ENCODE results near the gene NTNG1. TPM values are rescaled to one million over a fixed set of nuclear protein-coding genes. Genes with fewer than 3 reads are reported as not detected.

The NTNG1 gene
- total and polyA plus RNA-seq, 2 of the 4 experiments (the other 2 are of a cell fraction): 1.2 to 2.3 TPM

DNA sequence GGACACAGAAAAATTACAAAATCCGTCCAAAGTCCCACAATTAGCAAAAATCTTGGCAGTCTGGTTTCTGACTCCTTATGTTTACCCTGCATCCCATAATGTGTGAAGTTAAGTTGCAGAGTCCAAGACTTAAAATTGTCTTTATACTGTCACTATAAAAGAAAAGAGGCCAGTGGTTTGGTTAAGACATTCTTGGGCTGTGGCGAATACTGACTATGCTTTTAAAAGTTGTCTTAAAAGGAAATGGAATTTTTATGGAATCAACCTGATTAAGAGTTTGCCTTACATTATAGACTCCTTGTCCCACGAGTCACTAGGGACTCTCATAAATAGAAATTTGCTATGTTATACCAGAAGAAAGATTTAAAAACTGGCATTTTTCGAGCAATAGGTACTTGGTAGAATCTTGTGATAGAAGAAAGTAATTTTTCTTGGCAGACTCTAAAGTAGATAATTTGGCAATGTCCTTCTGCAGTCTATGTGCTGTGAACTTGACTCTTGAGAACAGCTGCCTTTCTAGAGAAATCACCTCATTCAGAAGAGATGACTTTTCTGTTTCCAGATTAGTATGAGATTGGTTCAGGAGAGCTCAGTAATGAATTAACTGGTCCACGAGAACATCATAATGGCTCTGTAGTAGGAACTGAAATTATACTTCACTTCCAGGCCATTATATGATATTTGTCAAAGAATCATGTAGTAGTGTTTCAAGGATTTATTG is 31.8 kb downstream of the NTNG1 start:
- Histone ChIP-seq H3K27ac (ENCODE audit: insufficient read depth, low read length) (no peak overlapping the region), H3K4ac (ENCODE audit: low read depth, low read length) (no peak overlapping the region), H3K79me1 (ENCODE audit: low read depth in 1 of 2, low read length in 2 of 2) (no peaks in the 10 kb centered on the region), H3K14ac (replicated peaks; ENCODE audit: low read depth, low read length) (no peak overlapping the region), H3K4me2 (ENCODE audit: low read depth, low read length) (no peak overlapping the region), H2AFZ (replicated peaks; ENCODE audit: low read length, poor library complexity) (no peak overlapping the region), H3K18ac (ENCODE audit: low read depth, low read length) (no peak overlapping the region), H2AK5ac (ENCODE audit: low read depth, low read length) (no peak overlapping the region), H3K9ac (ENCODE audit: low read depth, low read length) (no peak overlapping the region), H2BK15ac (ENCODE audit: low read depth, low read length) (no peak overlapping the region), H4K20me1 (ENCODE audit: insufficient read depth, low read length) (no peaks in the 10 kb centered on the region), H2BK120ac (ENCODE audit: low read depth, low read length) (no peak overlapping the region), H2BK5ac (ENCODE audit: low read depth, low read length, poor library complexity, severe bottlenecking) (no peak overlapping the region), H3K56ac (ENCODE audit: extremely low read depth, insufficient read depth, low read length) (no peak overlapping the region), H2AK9ac (replicated peaks; ENCODE audit: low read depth, low read length, poor library complexity) (no peak overlapping the region), H4K91ac (ENCODE audit: insufficient read depth, low read depth, low read length) (no peak overlapping the region), H4K8ac (ENCODE audit: low read depth in 2 of 2, low read length in 2 of 2) (no peak overlapping the region), H3K4me1 (ENCODE audit: control insufficient read depth, insufficient read depth, low read length) (no peaks in the 10 kb centered on the region), H3K9me1 (ENCODE audit: insufficient read depth, low read length) (no peaks in the 10 kb centered on the region), H3K4me3 (ENCODE audit: insufficient read depth, low read depth, low read length) (no peak overlapping the region), H2BK20ac (ENCODE audit: low read depth, low read length) (no peak overlapping the region), H3K27me3 (ENCODE audit: control insufficient read depth, insufficient read depth, low read length) (no peaks in the 10 kb centered on the region), H3K36me3 (ENCODE audit: control insufficient read depth, insufficient read depth, low read length) (no peaks in the 10 kb centered on the region), H3K9me3 (ENCODE audit: control insufficient read depth, insufficient read depth, low read length) (no peaks in the 10 kb centered on the region), H4K5ac (ENCODE audit: low read depth, low read length) (no peak overlapping the region), H3K23ac (ENCODE audit: low read depth, low read length) (no peak overlapping the region)
- no peak for ATAC-seq (ENCODE audit: low read depth)
- intact Hi-C loops (cut with micrococcal nuclease): no loop called here
- dilution Hi-C loops (cut with HindIII; ENCODE audit: low sequenced_read_pairs, unreplicated experiment): no loop called here
- no CpG with 5 or more reads among the region's 5 CpGs for WGBS, 2 experiments (ENCODE audit: extremely low coverage in 2 of 2, insufficient read length in 1 of 2)
- no peak for TF ChIP-seq USF2 (IDR thresholded peaks at IDR 0.05; ENCODE audit: low read depth, low read length)
- TF ChIP-seq NFE2L2 (IDR thresholded peaks at IDR 0.05; ENCODE audit: low read depth, low read length): no peak
- no peak for TF ChIP-seq CHD1 (IDR thresholded peaks at IDR 0.05; ENCODE audit: low read depth, low read length)
- TF ChIP-seq RCOR1 (IDR thresholded peaks at IDR 0.05; ENCODE audit: insufficient replicate concordance, low read length): no peak
- no peak for TF ChIP-seq RFX5 (IDR thresholded peaks at IDR 0.05; ENCODE audit: low read depth, low read length)
- TF ChIP-seq MAZ (IDR thresholded peaks at IDR 0.05; ENCODE audit: borderline replicate concordance, low read depth, low read length): no peak
- no peak for TF ChIP-seq MXI1 (IDR thresholded peaks at IDR 0.05; ENCODE audit: borderline replicate concordance, low read depth, low read length)
- TF ChIP-seq RAD21 (IDR thresholded peaks at IDR 0.05; ENCODE audit: low read length): no peak
- TF ChIP-seq BHLHE40 (IDR thresholded peaks at IDR 0.05; ENCODE audit: low read depth, low read length): no peak
- no peak for TF ChIP-seq POLR2A (IDR thresholded peaks at IDR 0.05; ENCODE audit: low read depth, low read length)
- TF ChIP-seq CEBPB (IDR thresholded peaks at IDR 0.05; ENCODE audit: low read depth, low read length): no peak
- no peak for TF ChIP-seq SMC3 (IDR thresholded peaks at IDR 0.05; ENCODE audit: low read depth, low read length)
- no peak for TF ChIP-seq CTCF (conservative IDR thresholded peaks at IDR 0.05; ENCODE audit: low read depth, low read length)
- TF ChIP-seq ELK1 (IDR thresholded peaks at IDR 0.05; ENCODE audit: borderline replicate concordance, low read depth, low read length): no peak
- no peak for TF ChIP-seq FOS (IDR thresholded peaks at IDR 0.05; ENCODE audit: low read depth, low read length)
- no peak for TF ChIP-seq MAFK (IDR thresholded peaks at IDR 0.05; ENCODE audit: low read depth, low read length)
- no peak for DNase-seq
- in situ Hi-C loops (cut with MboI; ENCODE audit: low sequenced_read_pairs): no loop called here
- ChIA-PET POLR2A (ENCODE audit: unreplicated experiment) (no interaction called here), CTCF (no interaction called here)
- no TSS peak for BruUV-seq (replicated peaks)

All from IMR-90 (cell line).